BLaER1 treated with 17β-estradiol and CSF1 and Interleukin-3, amounts not matched to agents 10 nM and 100 nM (cell line): Measurements from ENCODE around the gene BAIAP2L1.

Experiments used
- H3K27ac ChIP-seq, 11 experiments: shearing (Covaris generic); formaldehyde crosslinking; 2 replicates each; pipeline ENCODE4 v1.8.1; 2022
- H3K27me3 ChIP-seq, 11 experiments: shearing (Covaris generic); formaldehyde crosslinking; 2 replicates each; pipeline ENCODE4 v1.8.1; 2022
- H3K36me3 ChIP-seq, 11 experiments: shearing (Covaris generic); formaldehyde crosslinking; 2 replicates each; pipeline ENCODE4 v1.8.1; 2022
- H3K4me1 ChIP-seq, 10 experiments: shearing (Covaris generic); formaldehyde crosslinking; 2 replicates each; pipeline ENCODE4 v1.8.1; 2022
- H3K4me2 ChIP-seq, 11 experiments: shearing (Covaris generic); formaldehyde crosslinking; 2 replicates each; pipeline ENCODE4 v1.8.1; 2022
- H3K4me3 ChIP-seq, 10 experiments: shearing (Covaris generic); formaldehyde crosslinking; 2 replicates each; pipeline ENCODE4 v1.8.1; 2022
- H3K9ac ChIP-seq, 11 experiments: shearing (Covaris generic); formaldehyde crosslinking; 2 replicates each; pipeline ENCODE4 v1.8.1; 2022
- H3K9me3 ChIP-seq, 11 experiments: shearing (Covaris generic); formaldehyde crosslinking; replicated peaks in 1 of 11; 2 replicates each; pipeline ENCODE4 v1.8.1; 2022
- H4K20me1 ChIP-seq, 11 experiments: shearing (Covaris generic); formaldehyde crosslinking; 2 replicates each; pipeline ENCODE4 v1.8.1; 2022
- Cebpa-rat ChIP-seq, 11 experiments: shearing (Covaris generic); IDR thresholded peaks; 2 replicates each; pipeline ENCODE4 v1.8.1; 2022

Gene BAIAP2L1

DNA sequence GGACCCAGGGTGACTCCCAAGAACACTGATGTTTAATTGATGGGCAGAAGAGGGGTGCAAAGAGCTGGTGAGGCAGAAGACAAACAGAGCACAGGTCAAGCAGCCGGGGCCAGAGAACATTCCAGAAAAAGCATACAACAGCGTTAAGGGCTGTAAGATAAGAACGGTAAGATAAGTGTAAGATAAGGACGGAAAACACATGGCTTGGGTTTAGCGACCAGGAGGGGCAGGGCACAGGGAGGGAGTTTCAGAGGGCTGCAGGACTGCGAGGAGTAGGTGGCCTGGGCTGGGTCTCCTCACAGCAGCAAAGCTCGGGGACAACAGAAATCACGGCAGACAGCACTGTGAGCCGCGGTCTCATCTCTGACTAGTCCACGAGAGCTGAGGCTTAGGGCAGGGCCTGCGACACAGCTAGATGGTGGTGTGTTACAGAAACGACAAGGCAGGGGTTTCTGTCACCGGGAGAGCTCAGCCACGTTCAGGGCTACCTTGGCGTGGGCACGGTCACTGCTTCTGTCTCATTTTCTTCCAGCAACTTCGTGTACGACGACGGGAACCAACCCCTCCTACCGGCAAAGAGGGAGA lies 94.8 kb downstream of the BAIAP2L1 start:
- H3K36me3 ChIP-seq = peaks cover 0 to 32% (median 8%) of the 10 kb centered on the region in 11 experiments; a peak in 10 of 22 replicates
- TF ChIP-seq Cebpa-rat (IDR thresholded peaks at IDR 0.05) = no peak
- peaks cover 0 to 36% (median 18%) of the 10 kb centered on the region in 10 experiments; a peak in 11 of 20 replicates for H3K4me1 ChIP-seq
- H3K9ac ChIP-seq = no peak overlapping the region
- H3K27me3 ChIP-seq = no peaks in the 10 kb centered on the region
- H3K9me3 ChIP-seq = no peaks in the 10 kb centered on the region
- H3K4me2 ChIP-seq = no peak overlapping the region
- no peak overlapping the region for H3K27ac ChIP-seq
- H4K20me1 ChIP-seq = peaks cover 0 to 34% (median 0%) of the 10 kb centered on the region in 11 experiments; a peak in 4 of 22 replicates
- H3K4me3 ChIP-seq = no peak overlapping the region

DNA sequence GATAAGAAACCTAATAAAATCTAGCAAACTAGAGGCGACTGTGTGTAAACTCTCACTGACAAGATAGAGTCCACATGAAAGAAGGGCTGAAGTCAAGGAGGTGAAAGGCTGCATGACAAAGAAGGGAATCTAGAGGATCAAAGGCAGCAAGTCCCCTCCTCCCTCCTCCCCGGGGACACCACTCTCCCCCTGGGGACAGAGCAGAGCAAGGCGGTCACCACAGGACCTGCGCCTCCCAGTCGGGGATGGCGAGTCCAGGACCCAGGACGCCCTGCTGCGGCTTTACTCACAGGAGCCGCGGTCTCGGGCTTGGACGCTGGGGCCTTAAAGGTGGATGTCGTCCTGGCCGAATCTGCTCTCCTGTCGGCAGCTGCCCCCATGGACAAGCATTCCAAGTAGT lies 97.0 kb downstream of the BAIAP2L1 start:
- Histone ChIP-seq H3K27ac (no peak overlapping the region), H3K9me3 (no peaks in the 10 kb centered on the region), H3K4me2 (peak overlapping the region in 4 of 11 experiments; percentile 7 to 21 (median 18); a peak in 2 of 22 replicates), H3K36me3 (peaks cover 0 to 24% (median 8%) of the 10 kb centered on the region in 11 experiments; a peak in 9 of 22 replicates), H3K4me3 (no peak overlapping the region), H4K20me1 (peaks cover 0 to 56% (median 3%) of the 10 kb centered on the region in 11 experiments; a peak in 6 of 22 replicates), H3K27me3 (no peaks in the 10 kb centered on the region), H3K9ac (0 out of 22 replicates have a peak overlapping the region, but pooled peaks of 1 of the 11 experiments have one; percentile 14), H3K4me1 (peaks cover 0 to 29% (median 13%) of the 10 kb centered on the region in 10 experiments; a peak in 11 of 20 replicates)
- no peak for TF ChIP-seq Cebpa-rat (IDR thresholded peaks at IDR 0.05)

DNA sequence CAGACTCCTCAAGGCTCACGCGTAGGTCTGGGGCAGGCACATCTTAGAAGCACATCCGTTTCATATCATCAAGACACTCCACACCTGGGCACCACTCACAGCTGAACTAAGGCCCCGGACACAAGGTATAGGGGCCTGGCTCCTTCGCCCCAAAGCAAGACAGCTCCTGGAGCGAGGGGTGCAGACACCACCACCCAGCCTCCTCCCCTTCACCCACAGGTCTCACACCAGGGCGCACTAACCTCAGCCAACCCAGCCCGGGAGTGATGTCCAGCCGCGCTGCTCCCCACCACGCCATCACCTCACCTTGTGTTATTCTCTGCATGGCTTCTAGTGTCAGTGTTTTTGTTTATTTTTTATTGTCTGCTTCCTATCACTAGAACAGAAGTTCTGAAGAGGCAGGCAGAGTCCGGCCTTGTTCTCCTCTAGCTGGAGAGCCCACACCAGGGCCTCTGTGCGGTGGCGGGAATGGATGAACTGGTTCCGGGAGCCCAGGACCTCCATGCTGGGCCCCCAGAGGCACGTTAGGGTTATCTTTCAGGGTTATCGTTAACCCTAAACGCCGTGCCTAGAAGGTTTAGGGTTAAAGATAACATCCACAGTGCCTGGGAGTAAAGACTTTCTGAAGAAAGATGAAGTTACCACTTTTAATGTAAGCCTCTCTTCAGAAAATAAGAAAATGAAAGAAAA lies 97.6 kb downstream of the BAIAP2L1 start:
- Histone ChIP-seq H3K27ac (0 out of 22 replicates have a peak overlapping the region, but pooled peaks of 1 of the 11 experiments have one; percentile 4), H3K36me3 (peaks cover 0 to 21% (median 8%) of the 10 kb centered on the region in 11 experiments; a peak in 9 of 22 replicates), H3K4me2 (peak overlapping the region in 3 of 11 experiments; percentile 7 to 21 (median 18); a peak in 2 of 22 replicates), H3K4me3 (no peak overlapping the region), H4K20me1 (peaks cover 0 to 62% (median 3%) of the 10 kb centered on the region in 11 experiments; a peak in 8 of 22 replicates), H3K9me3 (no peaks in the 10 kb centered on the region), H3K9ac (0 out of 22 replicates have a peak overlapping the region, but pooled peaks of 1 of the 11 experiments have one; percentile 14), H3K4me1 (peaks cover 0 to 23% (median 10%) of the 10 kb centered on the region in 10 experiments; a peak in 11 of 20 replicates), H3K27me3 (no peaks in the 10 kb centered on the region)
- TF ChIP-seq Cebpa-rat (IDR thresholded peaks at IDR 0.05) = no peak

DNA sequence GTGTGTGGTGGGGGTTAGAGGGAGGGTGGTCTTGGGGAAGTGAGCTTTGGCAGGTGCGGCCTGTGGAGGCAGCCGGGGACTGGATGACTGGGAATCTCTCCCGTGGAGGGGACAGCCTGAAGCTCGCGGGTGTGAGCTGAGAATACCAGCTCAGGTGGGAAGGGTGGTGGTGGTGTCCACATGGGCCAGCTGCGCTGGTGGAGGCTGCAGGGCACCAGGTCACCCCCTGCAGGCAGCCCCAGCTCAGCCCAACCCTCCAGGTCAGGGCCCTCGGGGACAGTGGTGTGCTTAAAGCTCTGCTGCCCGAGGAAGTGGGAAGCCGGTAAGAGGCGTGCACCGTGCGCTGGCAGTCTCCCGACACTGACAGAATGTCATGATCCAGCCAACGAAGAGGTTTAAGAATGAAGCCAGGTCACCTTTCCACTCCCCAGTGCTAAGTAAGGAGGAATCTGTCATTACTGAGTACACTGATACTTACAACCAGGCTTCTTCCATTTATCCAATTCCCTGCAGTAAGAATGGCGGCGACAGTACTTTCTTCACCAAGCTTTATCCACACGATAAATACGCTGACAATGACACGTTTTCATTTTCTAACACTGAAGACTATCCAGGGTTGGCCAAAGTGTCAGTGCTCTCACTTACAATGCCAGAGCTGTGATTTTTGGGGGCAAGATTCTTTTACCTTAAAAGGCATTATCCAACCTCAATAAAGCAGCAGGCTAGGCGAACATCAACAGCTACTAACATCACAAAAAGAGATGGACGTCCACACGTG lies 99.0 kb downstream of the BAIAP2L1 start:
- no peak overlapping the region for H3K4me3 ChIP-seq
- 0 out of 22 replicates have a peak overlapping the region, but pooled peaks of 1 of the 11 experiments have one; percentile 16 for H3K9ac ChIP-seq
- H3K9me3 ChIP-seq = no peaks in the 10 kb centered on the region
- no peak overlapping the region; a peak in 1 of 22 replicates for H3K27ac ChIP-seq
- TF ChIP-seq Cebpa-rat (IDR thresholded peaks at IDR 0.05) = no peak
- no peaks in the 10 kb centered on the region for H3K27me3 ChIP-seq
- H3K4me1 ChIP-seq = peaks cover 0 to 28% (median 13%) of the 10 kb centered on the region in 10 experiments; a peak in 12 of 20 replicates
- peak overlapping the region in 5 of 11 experiments; percentile 18 to 49 (median 29); a peak in 8 of 22 replicates for H3K4me2 ChIP-seq
- peaks cover under 1 to 76% (median 12%) of the 10 kb centered on the region in 11 experiments; a peak in 15 of 22 replicates for H4K20me1 ChIP-seq
- H3K36me3 ChIP-seq = peaks cover 0 to 19% (median 4%) of the 10 kb centered on the region in 11 experiments; a peak in 8 of 22 replicates

DNA sequence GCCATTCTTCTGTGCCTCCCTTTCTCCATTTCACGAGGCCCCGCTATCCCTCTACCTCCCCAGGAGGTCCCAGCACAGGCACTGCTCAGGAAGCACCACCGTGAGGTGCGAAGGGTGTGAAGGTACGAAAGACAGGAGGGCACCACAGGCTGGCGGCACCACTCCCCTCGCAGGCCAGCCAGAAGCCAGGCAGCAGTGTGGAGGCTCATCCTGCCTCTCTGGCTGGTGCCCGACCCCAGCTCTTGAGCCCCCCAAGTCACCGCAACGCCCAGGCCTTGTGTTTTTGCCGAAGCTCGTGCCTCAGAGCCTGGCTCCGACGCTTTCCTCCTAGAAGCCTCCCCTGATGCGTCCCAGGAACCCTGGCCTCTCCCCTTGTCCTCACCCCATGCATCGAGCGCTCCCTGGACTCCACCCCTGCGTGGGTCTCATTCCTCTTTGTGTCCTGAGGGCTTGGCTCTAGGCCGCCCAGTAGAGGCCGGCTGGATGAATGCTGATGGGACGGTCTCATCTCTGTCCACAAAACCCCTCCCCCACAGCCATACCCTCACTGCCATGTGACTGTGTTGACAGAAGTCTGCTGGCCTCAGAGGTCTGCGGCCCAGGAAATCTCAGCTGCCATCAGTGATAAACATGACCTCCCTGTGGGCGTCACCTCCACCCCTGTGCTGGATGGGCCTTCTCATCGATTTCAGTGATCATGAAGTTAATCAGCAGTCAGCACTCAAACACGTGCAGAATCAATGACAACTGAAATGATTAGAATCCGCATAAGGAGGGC lies 100.1 kb downstream of the BAIAP2L1 start:
- no peaks in the 10 kb centered on the region for H3K27me3 ChIP-seq
- H3K9me3 ChIP-seq = no peaks in the 10 kb centered on the region
- peaks cover 0 to 22% (median 2%) of the 10 kb centered on the region in 11 experiments; a peak in 7 of 22 replicates for H3K36me3 ChIP-seq
- peaks cover 5 to 83% (median 20%) of the 10 kb centered on the region in 11 experiments; a peak in 19 of 22 replicates for H4K20me1 ChIP-seq
- H3K9ac ChIP-seq = no peak overlapping the region
- no peak overlapping the region for H3K27ac ChIP-seq
- H3K4me3 ChIP-seq = no peak overlapping the region
- H3K4me1 ChIP-seq = peaks cover 0 to 35% (median 16%) of the 10 kb centered on the region in 10 experiments; a peak in 17 of 20 replicates
- TF ChIP-seq Cebpa-rat (IDR thresholded peaks at IDR 0.05) = no peak
- H3K4me2 ChIP-seq = no peak overlapping the region

DNA sequence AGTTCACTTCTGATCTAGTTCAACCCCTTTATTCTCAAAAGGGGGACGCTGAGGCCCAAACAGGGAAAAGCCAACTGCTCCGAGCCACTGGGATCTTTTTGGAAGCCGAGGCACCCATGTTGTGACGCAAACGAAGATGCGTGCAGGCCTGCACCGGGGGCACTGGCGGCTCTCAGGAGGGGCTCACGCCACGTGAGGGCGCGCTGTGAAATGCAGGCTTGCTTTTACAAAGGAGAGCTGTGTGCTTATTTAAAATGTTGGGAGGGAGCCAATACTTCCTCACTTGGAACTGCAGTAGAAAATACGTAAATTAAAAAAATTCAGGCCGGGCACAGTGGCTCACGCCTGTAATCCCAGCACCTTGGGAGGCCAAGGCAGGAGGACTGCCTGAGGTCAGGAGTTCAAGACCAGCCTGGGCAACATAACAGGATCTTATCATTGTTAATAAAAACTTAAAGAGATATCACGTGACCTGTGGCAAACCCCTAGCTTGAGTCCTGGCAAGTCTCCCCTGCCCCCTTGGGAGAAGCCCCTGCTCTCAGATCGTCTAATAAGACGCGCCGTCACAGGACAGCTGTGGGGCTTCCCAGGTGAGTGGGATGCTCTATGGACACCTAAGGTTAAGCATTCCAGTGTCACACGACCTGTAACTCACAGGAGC lies 103.1 kb downstream of the BAIAP2L1 start:
- Histone ChIP-seq H3K9me3 (no peaks in the 10 kb centered on the region), H3K36me3 (peaks cover 7 to 45% (median 15%) of the 10 kb centered on the region in 11 experiments; a peak in 21 of 22 replicates), H4K20me1 (peaks cover 32 to 100% (median 50%) of the 10 kb centered on the region in 11 experiments), H3K4me2 (peak overlapping the region in 4 of 11 experiments; percentile 6 to 37 (median 24); a peak in 4 of 22 replicates), H3K27ac (no peak overlapping the region), H3K27me3 (no peaks in the 10 kb centered on the region), H3K4me1 (peaks cover 30 to 54% (median 42%) of the 10 kb centered on the region in 10 experiments), H3K4me3 (no peak overlapping the region), H3K9ac (no peak overlapping the region)
- no peak for TF ChIP-seq Cebpa-rat (IDR thresholded peaks at IDR 0.05)

DNA sequence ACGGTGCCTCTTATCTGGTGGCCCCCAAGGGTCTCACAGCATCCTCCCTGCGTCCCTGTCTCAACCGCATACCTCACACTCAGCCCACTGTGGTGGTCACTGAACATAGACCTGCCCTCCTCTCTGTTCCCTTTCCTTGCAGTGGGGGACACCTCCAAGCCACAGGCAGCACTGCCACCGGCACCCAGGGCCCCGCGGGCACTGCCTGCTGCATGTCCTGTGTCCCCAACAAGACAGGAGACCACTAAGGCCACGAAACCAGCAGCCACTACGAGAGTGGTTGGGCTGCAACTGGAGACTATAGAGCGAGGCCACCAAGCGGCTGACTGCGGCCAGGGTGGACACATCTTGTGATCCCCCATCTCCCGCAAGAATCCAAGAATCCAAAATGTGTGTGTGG lies 104.1 kb downstream of the BAIAP2L1 start:
- Histone ChIP-seq H3K36me3 (peaks cover 16 to 54% (median 23%) of the 10 kb centered on the region in 11 experiments), H3K27ac (no peak overlapping the region), H3K4me2 (no peak overlapping the region), H3K9me3 (no peaks in the 10 kb centered on the region), H3K4me1 (peaks cover 36 to 55% (median 48%) of the 10 kb centered on the region in 10 experiments), H4K20me1 (peaks cover 41 to 100% (median 59%) of the 10 kb centered on the region in 11 experiments), H3K9ac (no peak overlapping the region), H3K4me3 (no peak overlapping the region), H3K27me3 (no peaks in the 10 kb centered on the region)
- no peak for TF ChIP-seq Cebpa-rat (IDR thresholded peaks at IDR 0.05)
